GM12878 (cell line): ENCODE data around the gene ABL1. TPM values are rescaled to one million over a fixed set of nuclear protein-coding genes. Genes with fewer than 3 reads are reported as not detected.

ENCODE experiments used
- ATAC-seq: fragments of 200-7000 bp; cut with Tn5 transposase; 3 replicates; pipeline ENCODE4 v1.9.1; 2020; ENCODE audit warnings: mild to moderate bottlenecking, moderate library complexity
- BruUV-seq: library from RNA; stranded (reverse); fragments of 400-500 nt; replicated peaks from 2 replicates; lab custom pipeline; 2021; lab: Mats Ljungman, UMichigan
- CTCF ChIA-PET: fragments of 300-600 bp; sonication (Branson Sonifier 250); formaldehyde crosslinking; extraction: SDS; loops from one replicate; lab custom pipeline; 2021; ENCODE audit warnings: inconsistent platforms; lab: Yijun Ruan, JAX
- POLR2A ChIA-PET: fragments of 350-600 bp; formaldehyde crosslinking; extraction: SDS; loops from one replicate; lab custom pipeline; 2021; ENCODE audit warnings: inconsistent platforms; lab: Charles Lee
- RAD21 ChIA-PET: fragments of 300-600 bp; sonication (Branson Sonifier 250); formaldehyde crosslinking; loops from one replicate; lab custom pipeline; 2023; ENCODE audit warnings: antibody characterized with exemption; ENCODE audit not compliant: unreplicated experiment; lab: Charles Lee
- SMC1A ChIA-PET: fragments of 300-600 bp; sonication (Branson Sonifier 250); formaldehyde crosslinking; loops from one replicate; lab custom pipeline; 2023; ENCODE audit not compliant: unreplicated experiment, uncharacterized antibody; lab: Charles Lee
- DNase-seq: peaks from one replicate; pipeline ENCODE4 v3.0.0-alpha.2; 2011; ENCODE audit warnings: low read depth, low spot score
- FAIRE-seq: peaks from 3 replicates; lab custom pipeline; 2011; peaks lifted over from hg19 to GRCh38; lab: Jason Lieb, UNC
- H2AFZ ChIP-seq: 2 replicates; pipeline ENCODE4 v1.6.0; 2011; ENCODE audit warnings: low read depth, low read length, control low read depth; ENCODE audit not compliant: control insufficient read depth
- H3K27ac ChIP-seq: 2 replicates; pipeline ENCODE4 v1.5.1; 2011; ENCODE audit warnings: control low read depth; ENCODE audit not compliant: control insufficient read depth, insufficient read depth
- H3K27me3 ChIP-seq, 2 experiments: replicated peaks in 1 of 2; 2 replicates each; pipeline versions ENCODE4 v1.6.0 to v1.6.1; 2011; ENCODE audit warnings: low read length in 1 of 2; ENCODE audit not compliant: control insufficient read depth in 2 of 2, insufficient read depth in 2 of 2
- H3K36me3 ChIP-seq, 2 experiments: 2 replicates each; pipeline ENCODE4 v1.5.1; 2011; ENCODE audit warnings: low read length in 1 of 2; ENCODE audit not compliant: control insufficient read depth in 2 of 2, insufficient read depth in 2 of 2
- H3K4me1 ChIP-seq: 2 replicates; pipeline ENCODE4 v1.6.1; 2011; ENCODE audit warnings: mild to moderate bottlenecking, low read length, moderate library complexity, mixed read lengths; ENCODE audit not compliant: control insufficient read depth, insufficient read depth
- H3K4me2 ChIP-seq: 2 replicates; pipeline ENCODE4 v1.6.0; 2011; ENCODE audit warnings: control low read depth; ENCODE audit not compliant: control insufficient read depth, insufficient read depth
- H3K4me3 ChIP-seq: fragments of 200-600 bp; sonication (generic); 2 replicates; pipeline ENCODE4 v1.5.1; 2016
- H3K79me2 ChIP-seq: 2 replicates; pipeline ENCODE4 v1.6.0; 2011; ENCODE audit warnings: low read length; ENCODE audit not compliant: control insufficient read depth, insufficient read depth
- H3K9ac ChIP-seq: 2 replicates; pipeline ENCODE4 v1.8.0; 2011; ENCODE audit warnings: low read length, control low read depth, mixed read lengths; ENCODE audit not compliant: control insufficient read depth, insufficient read depth
- H3K9me3 ChIP-seq: replicated peaks from 3 replicates; pipeline ENCODE4 v1.5.1; 2011; ENCODE audit warnings: mild to moderate bottlenecking, low read length; ENCODE audit not compliant: control insufficient read depth, insufficient read depth
- H4K20me1 ChIP-seq: 2 replicates; pipeline ENCODE4 v1.6.0; 2011; ENCODE audit not compliant: control insufficient read depth, insufficient read depth
- BCL11A ChIP-seq: IDR thresholded peaks from 2 replicates; pipeline ENCODE4 v1.6.1; 2011; ENCODE audit warnings: low read depth, low read length
- FOS ChIP-seq: IDR thresholded peaks from 3 replicates; pipeline ENCODE4 v1.6.1; 2011; ENCODE audit warnings: borderline replicate concordance; ENCODE audit not compliant: insufficient read length; ENCODE audit errors: extremely low read depth
- KLF5 ChIP-seq: fragments of 450-650 bp; IDR thresholded peaks from 2 replicates; pipeline ENCODE4 v1.6.1; 2014; ENCODE audit warnings: mild to moderate bottlenecking; ENCODE audit not compliant: partially characterized antibody
- POLR2A ChIP-seq: IDR thresholded peaks from 2 replicates; pipeline ENCODE4 v1.6.1; 2011; ENCODE audit warnings: low read depth, mild to moderate bottlenecking, low read length
- SUPT20H ChIP-seq: IDR thresholded peaks from 2 replicates; pipeline ENCODE4 v1.6.1; 2011; ENCODE audit warnings: low read depth, mild to moderate bottlenecking, low read length, moderate library complexity, borderline replicate concordance; ENCODE audit not compliant: control insufficient read depth
- ZBTB4 ChIP-seq: fragments of 450-650 bp; formaldehyde crosslinking; IDR thresholded peaks from 2 replicates; pipeline ENCODE4 v1.4.0; 2022; ENCODE audit warnings: mild to moderate bottlenecking, moderate library complexity
- ZNF207 ChIP-seq: fragments of 450-650 bp; IDR thresholded peaks from 2 replicates; pipeline ENCODE4 v1.6.1; 2014; ENCODE audit warnings: antibody characterized with exemption, mild to moderate bottlenecking, borderline replicate concordance
- ZNF384 ChIP-seq: IDR thresholded peaks from 2 replicates; pipeline ENCODE4 v1.6.1; 2012; ENCODE audit warnings: low read depth, mild to moderate bottlenecking, low read length, improper control_type of control experiment, borderline replicate concordance
- WGBS: methylation state at CpG from one replicate; pipeline ENCODE4 v1.1.6; 2016; ENCODE audit warnings: low lambda C conversion rate; ENCODE audit not compliant: insufficient replicate concordance, insufficient coverage; ENCODE audit errors: missing lambda C conversion rate; 5-methylcytosine and 5-hydroxymethylcytosine counted together
- in situ Hi-C: fragments of 300-500 bp; cut with MboI; formaldehyde crosslinking; loops from 9 replicates; pipeline ENCODE4 v1.14.3; 2018; ENCODE audit warnings: mixed read lengths
- intact Hi-C: fragments of 100-400 bp; cut with micrococcal nuclease; formaldehyde crosslinking; loops from one replicate; pipeline ENCODE4 v1.14.2; 2022; ENCODE audit not compliant: unreplicated experiment
- polyA plus RNA-seq, 11 experiments: library from polyadenylated mRNA; depleted of rRNA in 4 of 11; unstranded in 6 of 11; stranded (reverse) in 5 of 11; fragments of >200 nt; fragmentation: Nextera tagmentation in 4 of 11; fragmentation: Illumina TruSeq in 1 of 11; extraction: Ambion mirVana in 4 of 11; extraction: Trizol in 1 of 11; gene quantifications; 1 replicate in 1 of 11; 2 replicates in 10 of 11; pipeline versions ENCODE4 v1.2.1 to v1.2.3, GENCODE V29; 2011 to 2016; ENCODE audit warnings: inconsistent platforms in 2 of 11, missing spikeins in 2 of 11, low read depth in 1 of 11
- total RNA-seq, 4 experiments: library from RNA; depleted of rRNA in 3 of 4; stranded (reverse); fragments of >200 nt in 3 of 4; fragmentation: Illumina TruSeq in 1 of 4; extraction: Trizol in 1 of 4; gene quantifications; 2 replicates each; pipeline versions ENCODE4 v1.2.1 to v1.2.3, GENCODE V29; 2013 to 2021

The ABL1 gene
- total and polyA plus RNA-seq, 10 of the 15 experiments (the other 5 are each of a cell fraction or from before 2014, with no cell fraction given) = 0.79 to 51.5 (median 16.3) TPM

- TF ChIP-seq ZBTB4 (CRISPR knock-in tag) = no peak
- no peak for TF ChIP-seq ZNF207
- no peak for TF ChIP-seq KLF5
- TF ChIP-seq SUPT20H = no peak
- no peak for TF ChIP-seq FOS
- TF ChIP-seq BCL11A = no peak
These were observed 55.1 kb downstream of the ABL1 start (continued) for GRCh38 chr9:130890124-130890523.

GRCh38 chr9:130890870-130891687, 56.0 kb downstream of the ABL1 start:
- H3K4me1 ChIP-seq = no peaks in the 10 kb centered on the region
- no peaks in the 10 kb centered on the region for H3K79me2 ChIP-seq
- no peaks in the 10 kb centered on the region for H3K9me3 ChIP-seq
- CTCF ChIA-PET = interaction anchor here (0.9 to 2.0 kb wide), 3 partner anchors 9 to 184 kb away, joined by 4 to 6 read pairs (median 4); no protein-coding TSS in a partner anchor
- POLR2A ChIA-PET = no interaction called here
- in situ Hi-C loops (no loop called here), intact Hi-C loops (no loop called here)
- no peak overlapping the region for H2AFZ ChIP-seq
- BruUV-seq = no TSS peak
- SMC1A ChIA-PET = no interaction called here
- ATAC-seq (no peak), DNase-seq (no peak), FAIRE-seq (no peak)
- H3K27ac ChIP-seq = no peak overlapping the region
- H4K20me1 ChIP-seq = no peaks in the 10 kb centered on the region
- no peak overlapping the region for H3K4me2 ChIP-seq
- H3K4me3 ChIP-seq = no peak overlapping the region
- H3K27me3 ChIP-seq = no peaks in the 10 kb centered on the region
- WGBS = 93% methylated on average over 20 of the region's 20 CpGs
- RAD21 ChIA-PET = interaction anchor here (1.0 kb wide), 1 partner anchor 22 kb away, joined by 3 read pairs; no protein-coding TSS in a partner anchor
- TF ChIP-seq ZNF384 (no peak), POLR2A (0 out of 2 replicates have a peak, but pooled peaks have one; percentile 23)
- H3K36me3 ChIP-seq = peaks cover 6 to 8% of the 10 kb centered on the region in 2 experiments
- H3K9ac ChIP-seq = no peak overlapping the region
